SK-MEL-5 (cell line): Measurements from ENCODE around the gene GIT1. TPM values are rescaled to one million over a fixed set of nuclear protein-coding genes. Genes with fewer than 3 reads are reported as not detected.

Source experiments
- DNase-seq: peaks from one replicate; pipeline ENCODE4 v3.0.0-alpha.2; 2016; ENCODE audit warnings: low read depth, low spot score
- in situ Hi-C: cut with HindIII; loops from 2 replicates; pipeline ENCODE4 v1.10.0; 2016; ENCODE audit warnings: low sequenced_read_pairs, high pct_unique_total_duplicates, low pct_unique_long_range_greater_than_20kb
- polyA plus RNA-seq, 2 experiments: library from polyadenylated mRNA; depleted of rRNA; stranded (reverse); fragments of >200 nt; gene quantifications; 2 replicates each; pipeline ENCODE4 v1.2.3, GENCODE V29; 2015
- total RNA-seq: library from RNA; depleted of rRNA; stranded (reverse); fragments of >200 nt; shearing (Covaris generic); gene quantifications from 2 replicates; pipeline ENCODE4 v1.2.3, GENCODE V29; 2014; rRNA removed

The GIT1 gene, protein sequence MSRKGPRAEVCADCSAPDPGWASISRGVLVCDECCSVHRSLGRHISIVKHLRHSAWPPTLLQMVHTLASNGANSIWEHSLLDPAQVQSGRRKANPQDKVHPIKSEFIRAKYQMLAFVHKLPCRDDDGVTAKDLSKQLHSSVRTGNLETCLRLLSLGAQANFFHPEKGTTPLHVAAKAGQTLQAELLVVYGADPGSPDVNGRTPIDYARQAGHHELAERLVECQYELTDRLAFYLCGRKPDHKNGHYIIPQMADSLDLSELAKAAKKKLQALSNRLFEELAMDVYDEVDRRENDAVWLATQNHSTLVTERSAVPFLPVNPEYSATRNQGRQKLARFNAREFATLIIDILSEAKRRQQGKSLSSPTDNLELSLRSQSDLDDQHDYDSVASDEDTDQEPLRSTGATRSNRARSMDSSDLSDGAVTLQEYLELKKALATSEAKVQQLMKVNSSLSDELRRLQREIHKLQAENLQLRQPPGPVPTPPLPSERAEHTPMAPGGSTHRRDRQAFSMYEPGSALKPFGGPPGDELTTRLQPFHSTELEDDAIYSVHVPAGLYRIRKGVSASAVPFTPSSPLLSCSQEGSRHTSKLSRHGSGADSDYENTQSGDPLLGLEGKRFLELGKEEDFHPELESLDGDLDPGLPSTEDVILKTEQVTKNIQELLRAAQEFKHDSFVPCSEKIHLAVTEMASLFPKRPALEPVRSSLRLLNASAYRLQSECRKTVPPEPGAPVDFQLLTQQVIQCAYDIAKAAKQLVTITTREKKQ
- total RNA-seq = 32.0 and 36.6 TPM in 2 replicates
- polyA plus RNA-seq (2015; cell fraction: cytosol; rRNA removed) = 86.2 and 108 TPM in 2 replicates
- polyA plus RNA-seq (2015; cell fraction: nucleus; rRNA removed) = 120 and 125 TPM in 2 replicates

DNA sequence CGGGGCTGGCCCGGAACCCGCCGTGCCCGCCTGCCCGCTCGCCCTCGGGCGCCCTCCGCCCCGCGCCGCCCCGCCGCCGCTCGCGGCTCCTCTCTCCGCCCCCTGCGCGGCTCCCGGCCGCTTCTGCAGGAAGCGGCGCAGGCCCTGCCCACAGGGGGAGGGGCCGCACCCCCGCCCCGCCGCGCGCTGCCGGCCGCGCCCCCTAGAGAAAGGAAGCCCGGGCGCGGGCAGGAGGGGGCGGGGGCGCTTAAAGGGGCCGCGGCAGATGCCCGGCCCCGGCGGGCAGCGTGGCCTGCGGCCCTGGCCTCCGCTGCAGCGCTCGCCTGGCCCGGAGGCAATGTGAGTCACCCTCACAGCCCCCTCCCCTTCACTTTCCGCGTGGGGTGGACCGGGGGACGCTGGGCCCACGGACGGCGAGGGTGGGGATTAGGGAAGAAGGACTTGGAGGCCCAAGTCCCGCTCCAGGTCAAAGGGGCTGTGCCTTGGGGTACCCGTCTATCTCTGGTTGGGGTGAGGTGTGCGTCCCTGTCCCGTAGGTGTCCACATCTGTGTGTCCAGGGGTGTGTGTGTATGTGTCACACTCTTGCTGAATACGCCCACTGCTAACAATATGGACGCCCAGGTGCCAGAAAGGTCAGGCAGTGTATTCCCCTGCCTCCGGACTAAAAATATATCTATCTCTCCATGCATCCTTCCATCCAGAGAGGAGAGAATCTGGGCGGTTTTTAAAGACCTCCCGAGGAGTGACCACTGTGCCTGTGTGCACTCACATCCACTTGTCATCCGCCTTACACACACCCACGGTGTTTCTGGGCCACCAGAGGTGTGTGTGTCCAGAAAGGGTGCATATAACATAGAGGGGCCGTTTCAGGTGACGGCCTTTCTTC is at the start of gene GIT1:
GIT1 (minus strand) TSS at position 125 of the 887 bp plus-strand sequence. CDS start 270 bp downstream, outside the sequence.
- peak; percentile 79 for DNase-seq
- in situ Hi-C loops = no loop called here

DNA sequence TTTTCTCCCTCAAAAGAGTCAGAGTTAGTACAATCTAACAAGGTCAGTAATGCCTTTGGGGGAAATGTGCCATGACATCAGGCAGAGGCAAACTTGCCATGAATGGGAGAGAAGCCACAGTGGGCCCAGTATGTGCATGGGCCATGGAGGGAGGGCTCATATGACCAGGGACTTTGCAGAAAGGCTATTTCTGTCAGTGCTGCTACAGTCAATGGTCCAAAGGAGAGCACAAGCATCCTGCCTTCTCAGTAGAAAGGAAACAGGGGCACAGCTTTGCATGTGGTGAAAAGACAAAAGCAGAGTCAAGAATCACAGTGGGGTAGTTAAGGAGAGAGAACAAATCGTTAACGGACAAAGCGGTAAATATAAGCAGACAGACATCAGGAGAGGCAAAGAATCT is 44.4 kb upstream of the GIT1 start:
- DNase-seq = peak; percentile 63
- in situ Hi-C loops = no loop called here

DNA sequence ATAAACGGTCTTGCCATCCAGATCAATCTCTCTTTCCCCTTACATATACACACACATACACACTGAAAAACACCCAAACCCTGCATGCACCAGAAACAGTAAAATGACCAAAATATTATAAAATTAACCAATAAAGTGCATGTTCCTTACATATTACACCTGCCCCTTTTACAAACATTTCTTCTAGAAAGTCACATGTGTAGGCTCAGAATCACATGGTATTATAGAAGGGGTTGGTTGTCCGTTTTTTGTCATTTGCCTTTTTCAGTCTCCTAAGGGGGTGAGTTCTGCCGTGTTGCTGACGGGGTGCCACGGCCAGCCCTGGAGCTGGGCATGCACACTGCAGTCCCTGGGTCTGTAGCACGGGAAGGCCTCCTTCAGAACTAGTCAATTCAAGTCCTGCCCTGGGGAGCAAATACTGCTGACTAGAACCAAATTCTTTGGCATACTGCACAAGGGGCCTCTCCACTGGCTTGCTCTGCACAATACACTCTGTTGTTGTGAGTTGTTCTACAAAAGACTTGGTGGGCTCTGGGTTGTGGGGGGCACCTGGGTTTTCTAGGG is 41.3 kb upstream of the GIT1 start:
- in situ Hi-C loops = no loop called here
- no peak for DNase-seq

DNA sequence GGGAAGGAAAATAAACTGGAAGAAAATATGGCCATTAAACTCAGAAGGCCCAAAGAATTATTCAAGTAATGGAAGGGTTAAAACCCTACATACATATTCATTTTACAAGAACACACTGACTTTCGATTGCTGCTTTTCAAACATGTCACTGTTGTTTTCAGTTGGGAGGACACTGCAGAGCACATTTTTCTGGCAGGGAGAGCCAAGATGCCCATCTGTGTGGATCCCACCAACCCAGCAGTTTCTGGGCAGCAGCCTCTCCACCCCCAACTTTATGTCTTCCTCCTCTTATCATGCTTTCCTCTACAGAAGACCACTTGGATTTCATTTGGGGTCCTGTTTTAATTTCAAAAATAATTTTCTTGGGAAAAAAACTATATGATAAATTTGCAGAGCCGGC is 40.4 kb upstream of the GIT1 start:
- in situ Hi-C loops = no loop called here
- DNase-seq = no peak

DNA sequence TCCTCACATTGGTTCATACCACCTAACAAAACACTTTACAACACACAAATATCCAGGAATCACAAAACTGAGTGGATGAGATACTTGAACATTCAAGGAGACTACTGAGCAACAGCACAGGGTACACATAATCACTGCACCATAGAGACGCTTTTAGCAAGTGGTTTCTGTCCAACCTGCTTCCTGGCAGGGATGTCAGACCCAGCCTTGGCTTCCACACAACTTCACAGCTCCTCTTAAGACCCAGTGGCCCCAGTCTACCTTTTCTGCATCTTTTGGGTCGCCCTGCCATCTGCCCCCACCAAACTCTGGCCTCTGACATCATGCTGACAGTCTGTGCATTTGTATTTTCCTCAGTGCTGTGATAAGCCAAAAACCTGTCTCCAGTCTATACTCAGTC is 39.2 kb upstream of the GIT1 start:
- DNase-seq = no peak
- in situ Hi-C loops = no loop called here

DNA sequence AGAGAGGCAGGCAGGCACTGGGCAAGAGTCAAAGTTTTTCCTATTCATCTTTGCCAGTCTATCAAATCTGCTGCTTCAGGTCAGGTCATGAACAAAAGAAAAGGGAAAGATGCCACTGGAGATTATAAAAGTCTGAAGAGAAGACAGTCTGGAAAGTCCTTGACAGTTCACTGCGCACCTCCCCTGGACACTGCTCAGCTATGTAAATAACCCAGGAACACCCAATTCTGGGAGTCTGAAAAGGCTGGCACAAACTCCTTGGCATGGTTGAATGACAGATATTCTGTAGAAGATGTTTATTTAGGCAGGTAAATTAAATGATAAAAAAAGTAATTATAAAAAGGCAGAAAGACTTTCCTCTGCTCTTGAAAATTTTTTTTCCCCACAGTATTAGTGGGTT is 38.5 kb upstream of the GIT1 start:
- no peak for DNase-seq
- in situ Hi-C loops = no loop called here

DNA sequence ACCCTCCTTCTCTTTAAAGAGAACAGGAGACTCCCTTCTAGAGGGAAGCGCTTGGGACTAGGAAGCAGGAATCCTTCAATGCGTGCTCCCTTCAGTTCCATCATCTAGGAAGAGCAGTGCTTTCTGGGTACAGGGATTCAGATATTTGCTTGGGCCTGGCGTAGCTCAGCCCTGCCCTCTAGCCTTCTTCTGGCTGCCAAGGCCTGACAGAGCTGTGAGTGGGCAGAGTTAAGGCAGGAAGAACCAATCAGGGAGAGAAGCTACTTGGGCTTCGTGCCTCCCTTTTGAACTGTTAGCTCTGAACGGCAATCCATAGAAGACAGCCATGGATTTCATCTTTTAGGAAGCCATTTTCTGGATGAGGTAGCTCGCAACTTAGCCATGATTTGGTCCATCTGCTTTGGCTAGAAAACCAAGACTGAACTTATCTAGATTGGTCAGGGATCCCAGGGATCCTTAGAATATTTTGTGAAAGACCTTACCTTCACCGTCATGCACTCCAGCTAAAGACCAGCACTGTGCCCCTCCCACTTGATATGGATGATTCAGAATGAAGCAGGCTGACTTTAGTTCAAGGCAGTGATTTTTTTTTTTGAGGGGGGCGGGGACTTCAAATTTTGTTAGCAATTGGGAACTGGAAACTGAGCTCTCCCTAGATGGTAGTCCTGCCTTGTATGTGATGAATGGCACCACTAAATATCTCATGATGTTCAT is 35.7 kb upstream of the GIT1 start:
- in situ Hi-C loops = no loop called here
- peak; percentile 80 for DNase-seq

DNA sequence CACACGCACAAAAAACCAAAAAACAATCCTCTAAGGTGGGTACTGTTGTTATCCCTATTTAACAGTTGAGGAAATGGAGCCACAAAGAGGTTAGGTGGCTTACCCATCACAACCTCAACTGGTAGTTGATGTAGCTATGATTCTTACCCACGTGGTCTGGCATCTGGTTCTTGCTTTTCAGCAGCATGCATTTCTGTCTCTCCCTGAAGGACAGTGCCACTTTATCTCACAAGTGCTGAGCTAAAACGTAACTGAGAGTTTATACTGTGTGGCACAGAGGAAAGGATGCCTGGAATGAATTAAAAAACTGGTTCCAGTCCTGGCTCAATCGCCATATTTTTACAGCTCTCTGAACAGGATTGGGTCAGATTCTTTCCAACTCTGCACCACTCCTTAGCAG is 35.1 kb upstream of the GIT1 start:
- no peak for DNase-seq
- in situ Hi-C loops = no loop called here

DNA sequence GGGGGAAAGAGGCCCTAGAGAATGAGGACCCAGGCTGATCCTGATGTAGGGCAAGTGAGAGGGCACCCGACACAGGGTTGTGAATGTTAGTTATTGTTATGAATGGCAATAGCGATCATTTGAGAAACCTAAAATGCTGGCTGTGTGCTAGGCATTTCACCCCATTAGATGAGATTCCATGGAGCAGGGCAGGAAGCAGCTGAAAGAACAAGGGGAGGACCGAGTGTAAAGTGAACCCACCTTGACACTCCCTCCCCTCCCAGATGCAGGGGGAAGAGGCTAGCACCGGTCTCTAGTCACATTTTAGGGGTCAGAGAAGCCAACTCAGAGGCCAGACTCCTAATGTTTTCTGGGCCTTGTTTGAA is 33.8 kb upstream of the GIT1 start:
- no peak for DNase-seq
- in situ Hi-C loops = no loop called here

DNA sequence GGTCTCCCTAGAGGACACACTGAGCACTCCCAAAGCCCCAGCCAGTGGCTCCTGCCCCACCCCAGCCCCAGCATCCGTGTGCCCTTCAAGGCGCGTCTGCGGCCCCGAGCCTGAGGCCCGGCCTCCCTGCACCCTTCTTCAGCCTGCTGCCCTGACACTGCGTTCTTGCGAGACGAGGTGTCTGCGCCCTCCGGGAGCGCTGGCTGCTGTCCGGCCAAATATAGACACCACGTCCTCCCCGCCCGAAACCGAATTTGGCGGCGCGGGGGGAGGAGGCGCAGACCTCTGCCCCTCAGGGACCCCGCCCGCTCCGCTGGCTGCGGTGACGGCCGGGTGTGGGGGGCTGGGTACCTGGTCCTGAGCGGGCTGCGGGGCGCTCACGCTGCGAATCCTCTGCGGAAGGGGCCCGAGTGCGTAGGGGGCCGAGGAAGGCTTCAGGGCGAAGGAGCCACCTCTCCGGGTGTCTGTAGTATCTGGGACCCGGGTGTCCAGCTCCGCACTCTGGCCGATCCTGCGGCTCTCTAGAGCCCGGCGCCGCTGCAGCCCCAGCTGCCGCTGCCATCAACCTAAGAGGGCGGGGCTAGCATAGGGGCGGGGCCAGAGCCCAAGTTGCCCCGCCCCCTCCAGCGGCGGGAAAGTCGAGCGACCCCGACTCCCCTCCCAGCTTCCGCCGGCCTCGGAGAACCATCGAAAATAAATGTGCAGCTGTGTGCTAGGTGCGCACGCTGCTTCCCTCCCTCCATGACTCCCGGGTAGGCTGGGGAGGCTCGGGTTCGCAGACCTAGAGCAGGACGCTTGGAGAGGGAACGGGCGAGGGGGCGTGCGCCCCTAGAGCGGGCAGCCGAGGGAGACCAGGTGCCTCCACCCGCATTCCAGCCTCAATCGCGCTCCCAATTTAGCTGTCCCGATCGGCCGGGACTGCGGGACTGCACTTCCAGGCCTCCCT is 33.2 kb upstream of the GIT1 start, which contains the start of gene CORO6:
CORO6 (minus strand) TSS at position 576 of the 946 bp plus-strand sequence. CDS start 1,491 bp downstream, outside the sequence.
- in situ Hi-C loops = no loop called here
- no peak for DNase-seq

DNA sequence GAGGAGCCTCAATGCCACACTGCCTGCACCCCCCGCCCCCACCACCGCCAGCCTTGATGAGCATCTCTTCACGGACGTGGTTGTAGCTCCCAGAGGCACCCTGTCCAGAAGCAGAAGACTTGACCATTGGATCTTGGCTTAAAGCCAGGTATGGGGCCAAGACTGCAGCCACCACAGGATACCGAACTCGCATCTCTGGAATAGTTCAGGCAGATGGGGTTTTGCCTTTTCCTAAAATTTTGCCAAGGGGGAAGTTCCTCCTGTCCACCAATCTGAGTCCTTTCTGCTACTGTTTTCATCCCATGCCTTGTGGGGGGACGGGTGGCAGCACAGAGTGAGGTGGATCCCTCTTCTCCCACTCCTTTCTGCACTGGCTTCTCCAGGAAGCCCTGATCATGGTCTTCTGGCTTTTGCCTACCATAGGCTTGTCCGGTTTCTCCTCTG is 32.3 kb upstream of the GIT1 start:
- in situ Hi-C loops = no loop called here
- no peak for DNase-seq

DNA sequence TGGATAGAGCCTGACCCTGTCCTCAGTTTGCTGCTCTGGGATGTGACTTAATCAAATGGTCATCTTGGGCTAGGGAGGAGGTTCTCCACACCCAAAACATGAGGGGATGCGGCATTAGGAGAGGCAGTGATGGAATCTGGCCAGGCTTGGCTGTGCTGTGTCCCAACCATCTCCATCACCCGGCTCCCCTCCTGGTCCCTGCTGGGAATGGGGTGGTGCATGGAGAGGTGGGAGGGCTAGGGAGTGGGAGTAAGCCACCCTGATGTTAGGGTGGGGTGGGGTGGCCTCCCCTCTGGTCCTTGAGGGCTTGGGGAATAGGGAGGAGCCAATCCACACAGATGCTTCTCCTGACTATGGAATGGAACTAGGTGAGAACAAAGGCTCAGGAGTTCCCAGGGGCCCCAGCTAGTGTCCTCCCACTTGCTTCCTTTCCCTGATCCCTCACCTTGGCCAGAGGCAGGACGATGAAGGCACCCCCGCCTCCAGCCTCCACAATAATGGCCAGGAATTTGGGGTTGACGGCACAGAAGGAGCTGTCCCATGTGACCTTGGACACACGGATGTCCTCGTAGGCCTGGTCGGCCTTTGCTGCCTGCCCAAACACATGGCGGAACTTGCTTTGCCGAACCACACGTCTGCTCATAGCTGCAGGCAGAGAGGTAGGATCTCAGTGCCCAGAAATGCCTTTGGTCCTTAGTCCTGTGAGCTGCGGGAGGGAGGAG is 31.5 kb upstream of the GIT1 start:
- in situ Hi-C loops = no loop called here

DNA sequence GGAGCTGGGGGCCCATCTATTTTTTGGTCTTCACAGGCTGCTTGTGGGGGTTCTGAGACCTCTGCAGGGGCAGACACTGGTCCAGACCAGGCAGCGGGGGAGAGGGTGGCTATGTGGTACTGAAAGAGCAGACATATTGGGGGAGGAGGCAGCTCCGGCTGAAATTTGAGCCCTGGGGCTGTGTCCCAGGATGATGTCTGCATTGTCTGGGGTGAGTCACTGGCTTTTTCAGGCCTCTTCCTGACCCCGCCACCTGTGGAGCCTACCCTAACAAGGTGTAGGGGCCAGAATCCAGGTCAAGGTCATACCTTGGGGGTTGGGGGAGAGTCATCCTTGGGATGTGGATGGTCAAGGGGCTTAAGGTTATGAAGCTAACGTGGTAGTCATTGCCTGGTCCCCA is 30.8 kb upstream of the GIT1 start:
- DNase-seq = no peak
- in situ Hi-C loops = no loop called here

More for the DNA sequence above, 31.5 kb upstream of the GIT1 start:
- DNase-seq = no peak

DNA sequence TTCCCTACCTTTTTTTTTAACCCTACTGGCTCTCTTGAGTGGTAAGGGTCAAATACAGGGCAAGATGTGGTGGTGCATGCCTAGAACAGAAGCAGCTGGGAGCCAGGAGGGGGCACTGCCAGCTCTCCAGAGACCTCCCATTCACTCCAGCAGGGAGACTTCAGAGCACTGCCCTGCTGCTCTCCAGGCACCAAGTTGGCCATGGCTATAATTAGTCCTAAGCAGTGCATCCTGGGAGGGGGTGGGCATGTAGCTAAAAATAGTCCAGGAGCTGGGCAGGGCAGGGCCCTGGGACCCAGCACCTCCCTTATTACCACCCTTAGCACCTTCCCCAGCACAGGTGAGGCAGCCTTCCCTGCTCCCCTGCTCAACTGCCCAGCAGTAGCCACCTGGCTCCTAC is 29.8 kb upstream of the GIT1 start:
- DNase-seq = peak; percentile 63
- in situ Hi-C loops = no loop called here
